Skeletal muscle tissue (tissue), 4 donors: ENCODE results near the gene EMX1. TPM values are rescaled to one million over a fixed set of nuclear protein-coding genes. Genes with fewer than 3 reads are reported as not detected.

Experiments used
- H3K27ac ChIP-seq: one replicate; pipeline ENCODE4 v1.7.0; 2013; ENCODE audit warnings: mild to moderate bottlenecking, low read depth, low read length, inconsistent platforms
- H3K27me3 ChIP-seq, 3 donors: one replicate each; pipeline ENCODE4 v1.7.0; 2013; ENCODE audit warnings: low read length in 3 of 3; ENCODE audit not compliant: control insufficient read depth in 3 of 3, insufficient read depth in 3 of 3
- H3K36me3 ChIP-seq, 3 donors: one replicate each; pipeline ENCODE4 v1.7.0; 2013; ENCODE audit warnings: low read length in 3 of 3; ENCODE audit not compliant: control insufficient read depth in 3 of 3, insufficient read depth in 3 of 3
- H3K4me1 ChIP-seq, 3 donors: one replicate each; pipeline ENCODE4 v1.7.0; 2013; ENCODE audit warnings: low read length in 3 of 3, mild to moderate bottlenecking in 3 of 3; ENCODE audit not compliant: control insufficient read depth in 3 of 3, insufficient read depth in 3 of 3
- H3K4me3 ChIP-seq, 3 donors: one replicate each; pipeline ENCODE4 v1.7.0; 2013; ENCODE audit warnings: low read length in 3 of 3
- H3K9ac ChIP-seq, 3 donors: one replicate each; pipeline ENCODE4 v1.7.0; 2013; ENCODE audit warnings: low read length in 3 of 3, mild to moderate bottlenecking in 3 of 3, moderate library complexity in 2 of 3, low read depth in 1 of 3
- H3K9me3 ChIP-seq, 3 donors: one replicate each; pipeline ENCODE4 v1.7.0; 2013; ENCODE audit warnings: low read length in 3 of 3; ENCODE audit not compliant: control insufficient read depth in 3 of 3
- total RNA-seq: library from RNA; depleted of rRNA; stranded (reverse); fragments of >200 nt; gene quantifications from one replicate; pipeline ENCODE4 v1.2.3, GENCODE V29; 2014
- donor health status: Osteomylitis.

Gene EMX1
- total RNA-seq, 1 donor from 2014 or later = not detected

GRCh38 chr2:72915320-72915906, 1.9 kb upstream of the EMX1 start:
- Histone ChIP-seq H3K9ac (no peak overlapping the region), H3K9me3 (peaks cover 0 to under 1% (median 0%) of the 10 kb centered on the region in 3 donors), H3K4me1 (peaks cover 37 to 42% (median 39%) of the 10 kb centered on the region in 3 donors), H3K4me3 (peak overlapping the region in 1 of 3 donors; percentile 63), H3K27me3 (peaks cover 85 to 90% (median 86%) of the 10 kb centered on the region in 3 donors), H3K36me3 (no peaks in the 10 kb centered on the region), H3K27ac (no peak overlapping the region)

- Histone ChIP-seq H3K9ac (peak overlapping the region in 2 of 3 donors; percentile 25 to 32), H3K36me3 (no peaks in the 10 kb centered on the region), H3K9me3 (no peaks in the 10 kb centered on the region), H3K27ac (no peak overlapping the region), H3K4me1 (peaks cover 43 to 48% (median 43%) of the 10 kb centered on the region in 3 donors), H3K27me3 (peaks cover 87 to 90% (median 87%) of the 10 kb centered on the region in 3 donors), H3K4me3 (peak overlapping the region; percentile 43 to 63 (median 60))
Observed at GRCh38 chr2:72915907-72916742, 1.2 kb upstream of the EMX1 start.

- peaks cover 43 to 48% (median 43%) of the 10 kb centered on the region in 3 donors for H3K4me1 ChIP-seq
- no peak overlapping the region for H3K27ac ChIP-seq
- peaks cover 88 to 91% (median 89%) of the 10 kb centered on the region in 3 donors for H3K27me3 ChIP-seq
- H3K36me3 ChIP-seq = no peaks in the 10 kb centered on the region
- peak overlapping the region; percentile 43 to 63 (median 60) for H3K4me3 ChIP-seq
- H3K9me3 ChIP-seq = no peaks in the 10 kb centered on the region
- peak overlapping the region in 2 of 3 donors; percentile 16 to 56 for H3K9ac ChIP-seq
Observed at GRCh38 chr2:72916743-72917137, 579 bp upstream of the EMX1 start.

GRCh38 chr2:72917877-72918553, 696 bp downstream of the EMX1 start:
- Histone ChIP-seq H3K36me3 (no peaks in the 10 kb centered on the region), H3K9ac (peak overlapping the region in 2 of 3 donors; percentile 14 to 33), H3K27ac (no peak overlapping the region), H3K9me3 (no peaks in the 10 kb centered on the region), H3K4me1 (peaks cover 43 to 48% (median 43%) of the 10 kb centered on the region in 3 donors), H3K4me3 (peak overlapping the region in 2 of 3 donors; percentile 49 to 56), H3K27me3 (peaks cover 91 to 95% (median 95%) of the 10 kb centered on the region in 3 donors)

- peaks cover 45 to 50% (median 48%) of the 10 kb centered on the region in 3 donors for H3K4me1 ChIP-seq
- peak overlapping the region in 1 of 3 donors; percentile 41 for H3K4me3 ChIP-seq
- peaks cover 89 to 95% (median 94%) of the 10 kb centered on the region in 3 donors for H3K27me3 ChIP-seq
- no peak overlapping the region for H3K27ac ChIP-seq
- H3K36me3 ChIP-seq = no peaks in the 10 kb centered on the region
- H3K9ac ChIP-seq = no peak overlapping the region
- H3K9me3 ChIP-seq = no peaks in the 10 kb centered on the region
Observed at GRCh38 chr2:72919414-72920317, 2.3 kb downstream of the EMX1 start.

GRCh38 chr2:72920318-72921087, 3.2 kb downstream of the EMX1 start:
- Histone ChIP-seq H3K4me1 (peaks cover 40 to 45% (median 41%) of the 10 kb centered on the region in 3 donors), H3K9ac (no peak overlapping the region)

GRCh38 chr2:72921088-72921851, 4.0 kb downstream of the EMX1 start:
- H3K27me3 ChIP-seq = peaks cover 86 to 94% (median 92%) of the 10 kb centered on the region in 3 donors
- no peak overlapping the region for H3K4me3 ChIP-seq

More at GRCh38 chr2:72920318-72921087, 3.2 kb downstream of the EMX1 start:
- Histone ChIP-seq H3K4me3 (peak overlapping the region in 2 of 3 donors; percentile 38 to 41), H3K27ac (no peak overlapping the region), H3K27me3 (peaks cover 89 to 95% (median 94%) of the 10 kb centered on the region in 3 donors), H3K9me3 (no peaks in the 10 kb centered on the region), H3K36me3 (no peaks in the 10 kb centered on the region)

GRCh38 chr2:72921853-72922252, 4.5 kb downstream of the EMX1 start:
- no peak overlapping the region for H3K9ac ChIP-seq
- peaks cover 86 to 94% (median 92%) of the 10 kb centered on the region in 3 donors for H3K27me3 ChIP-seq
- no peak overlapping the region for H3K27ac ChIP-seq
- H3K9me3 ChIP-seq = no peaks in the 10 kb centered on the region
- H3K4me3 ChIP-seq = no peak overlapping the region
- no peaks in the 10 kb centered on the region for H3K36me3 ChIP-seq
- H3K4me1 ChIP-seq = peaks cover 29 to 33% (median 31%) of the 10 kb centered on the region in 3 donors

More at GRCh38 chr2:72921088-72921851, 4.0 kb downstream of the EMX1 start:
- Histone ChIP-seq H3K36me3 (no peaks in the 10 kb centered on the region), H3K27ac (no peak overlapping the region), H3K4me1 (peaks cover 34 to 39% (median 35%) of the 10 kb centered on the region in 3 donors), H3K9ac (no peak overlapping the region), H3K9me3 (no peaks in the 10 kb centered on the region)
